GM19240 (cell line): ENCODE data around the gene ABCA5.
"Not testable (repeated sequence)": the region's sequence is repeated elsewhere in the genome, so short reads cannot be mapped to it uniquely, and the experiment has no call there.

ENCODE experiments used
- DNase-seq: peaks from one replicate; pipeline ENCODE4 v3.0.0; 2011; ENCODE audit warnings: low spot score; ENCODE audit not compliant: insufficient read length

ABCA5 gene

GRCh38 chr17:69218986-69219385 lies 107.9 kb downstream of the ABCA5 start:
- DNase-seq: no peak

GRCh38 chr17:69213059-69213813 lies 113.7 kb downstream of the ABCA5 start:
- no peak for DNase-seq

DNA sequence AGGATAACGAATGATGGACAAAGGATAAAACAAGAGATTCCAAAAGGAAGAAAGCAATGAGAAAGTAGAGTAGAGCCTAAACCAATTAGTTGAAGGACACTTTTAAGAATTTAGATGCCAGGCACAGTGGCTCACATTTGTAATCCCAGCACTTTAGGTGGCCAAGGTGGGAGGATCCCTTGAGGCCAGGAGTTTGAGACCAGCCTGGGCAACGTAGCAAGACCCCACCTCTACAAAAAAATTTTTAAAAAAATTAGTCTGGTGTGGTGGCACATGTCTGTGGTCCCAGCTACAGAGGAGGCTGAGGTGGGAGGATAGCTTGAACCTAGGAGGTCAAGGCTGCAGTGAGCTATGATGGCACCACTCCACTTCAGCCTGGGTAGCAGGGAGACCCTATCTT lies 118.3 kb downstream of the ABCA5 start:
- no peak for DNase-seq

GRCh38 chr17:69207151-69207550 lies 119.8 kb downstream of the ABCA5 start:
- no peak for DNase-seq

GRCh38 chr17:69198238-69198637 lies 128.7 kb downstream of the ABCA5 start:
- DNase-seq: no peak

DNA sequence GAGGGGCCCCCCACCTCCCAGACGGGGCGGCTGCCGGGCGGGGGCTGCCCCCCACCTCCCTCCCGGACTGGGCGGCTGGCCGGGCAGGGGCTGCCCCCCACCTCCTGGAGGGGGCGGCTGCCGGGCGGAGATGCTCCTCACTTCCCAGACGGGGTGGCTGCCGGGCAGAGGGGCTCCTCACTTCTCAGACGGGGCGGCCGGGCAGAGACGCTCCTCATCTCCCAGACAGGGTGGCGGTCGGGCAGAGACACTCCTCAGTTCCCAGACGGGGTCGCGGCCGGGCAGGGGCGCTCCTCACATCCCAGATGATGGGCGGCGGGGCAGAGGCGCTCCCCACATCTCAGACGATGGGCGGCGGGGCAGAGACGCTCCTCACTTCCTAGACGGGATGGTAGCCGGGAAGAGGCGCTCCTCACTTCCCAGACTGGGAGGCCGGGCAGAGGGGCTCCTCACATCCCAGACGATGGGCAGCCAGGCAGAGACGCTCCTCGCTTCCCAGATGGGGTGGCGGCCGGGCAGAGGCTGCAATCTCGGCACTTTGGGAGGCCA lies 130.8 kb downstream of the ABCA5 start:
- not testable (repeated sequence) for DNase-seq
